Stimulated activated CD8-positive, alpha-beta memory T cell treated with anti-CD3 and anti-CD28 coated beads, Interleukin-15, amount 100 ng/mL, for 48 hours (primary cell): Measurements from ENCODE around the gene ZYX.
"Not testable (repeated sequence)": the region's sequence is repeated elsewhere in the genome, so short reads cannot be mapped to it uniquely, and the experiment has no call there.

ENCODE experiments used
- DNase-seq, 2 donors: peaks; one replicate each; pipeline ENCODE4 v3.0.0-alpha.2; 2020; ENCODE audit warnings: low read depth in 2 of 2

The ZYX gene

DNA sequence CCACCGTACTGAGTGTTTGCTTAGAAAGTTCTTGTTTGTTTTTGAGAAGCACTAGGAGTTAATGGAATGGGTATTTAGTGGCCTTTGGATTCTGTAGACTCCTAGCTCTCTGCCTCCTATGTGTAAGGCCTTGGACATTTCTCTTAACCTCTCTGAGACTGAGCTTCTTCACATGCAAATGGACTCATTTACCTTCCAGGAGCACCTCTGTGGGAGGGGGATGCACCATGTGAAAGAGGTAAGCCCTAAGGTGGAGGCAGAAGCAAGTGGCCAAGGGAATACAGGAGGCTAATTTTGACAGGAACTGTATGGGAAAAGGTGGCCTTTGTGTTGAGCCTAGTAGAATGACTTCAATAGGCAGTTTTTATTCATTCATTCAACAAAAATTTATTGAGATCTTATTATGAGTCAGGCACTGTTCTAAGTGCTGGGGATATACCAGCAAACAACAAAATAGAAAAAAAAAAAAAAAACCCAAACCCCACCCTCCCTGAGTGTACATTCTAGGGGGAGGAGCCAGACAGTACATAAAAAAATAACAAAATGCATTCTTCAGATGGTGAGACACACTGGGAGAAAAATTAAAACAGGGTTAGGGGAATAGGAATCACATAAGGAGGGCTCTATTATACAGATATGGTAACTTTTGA lies 36.7 kb downstream of the ZYX start:
- DNase-seq, result no peak

DNA sequence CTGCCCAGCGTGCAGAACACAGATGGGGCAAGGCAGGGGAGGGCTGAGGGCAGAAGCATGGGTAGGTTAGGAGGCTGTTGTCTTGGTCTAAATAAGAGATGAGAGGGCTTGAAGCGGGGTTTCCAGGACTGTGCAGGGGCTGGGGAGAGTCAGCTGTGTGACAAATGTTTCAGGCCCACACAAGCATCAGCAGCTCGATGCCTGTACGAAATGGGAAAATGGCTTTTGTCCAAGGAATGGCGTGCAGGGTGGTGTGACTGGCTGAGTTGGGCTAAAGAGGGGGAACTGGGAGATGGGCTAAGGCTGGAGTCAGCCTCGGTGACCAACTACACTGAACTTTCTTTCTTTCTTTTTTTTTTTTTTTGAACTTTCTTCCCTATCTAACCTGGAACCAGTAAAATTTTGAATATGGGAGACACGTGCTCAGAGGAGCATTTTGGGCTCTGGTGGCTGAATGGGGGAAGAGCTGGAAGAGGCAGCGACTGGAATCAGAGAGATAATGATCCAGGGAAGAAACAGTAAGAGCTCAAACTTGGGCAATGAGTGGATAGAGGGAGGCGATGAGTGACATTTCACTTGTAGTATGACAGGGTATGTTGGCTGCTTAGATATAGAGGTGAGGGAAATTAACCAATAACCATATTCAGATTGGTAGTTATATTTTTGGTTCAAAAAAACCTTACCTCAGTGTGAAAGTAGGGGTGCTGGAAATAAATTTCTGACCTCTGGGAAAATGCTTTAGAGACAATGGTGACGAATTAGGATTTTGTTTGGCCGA lies 37.7 kb downstream of the ZYX start:
- DNase-seq, result no peak

DNA sequence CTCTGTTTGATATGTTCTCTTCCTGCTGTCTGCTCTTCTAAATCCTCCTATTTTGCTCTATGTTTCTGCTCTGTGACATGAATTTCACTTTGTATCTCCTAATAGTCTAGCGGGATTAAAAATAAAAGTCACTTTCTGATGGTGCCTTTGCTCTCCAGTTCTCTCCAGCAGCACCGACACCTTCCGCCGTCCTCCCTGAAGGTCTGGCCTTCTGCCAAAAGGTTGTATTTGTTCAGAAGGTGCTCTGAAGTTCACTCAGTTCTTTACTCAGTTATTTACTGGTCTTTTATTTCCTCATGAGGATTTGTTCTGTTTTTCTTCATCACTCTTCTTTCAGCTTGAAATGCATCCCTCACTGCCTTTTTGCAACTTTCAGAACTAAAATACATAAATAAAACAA lies 38.7 kb downstream of the ZYX start:
- DNase-seq, result no peak

DNA sequence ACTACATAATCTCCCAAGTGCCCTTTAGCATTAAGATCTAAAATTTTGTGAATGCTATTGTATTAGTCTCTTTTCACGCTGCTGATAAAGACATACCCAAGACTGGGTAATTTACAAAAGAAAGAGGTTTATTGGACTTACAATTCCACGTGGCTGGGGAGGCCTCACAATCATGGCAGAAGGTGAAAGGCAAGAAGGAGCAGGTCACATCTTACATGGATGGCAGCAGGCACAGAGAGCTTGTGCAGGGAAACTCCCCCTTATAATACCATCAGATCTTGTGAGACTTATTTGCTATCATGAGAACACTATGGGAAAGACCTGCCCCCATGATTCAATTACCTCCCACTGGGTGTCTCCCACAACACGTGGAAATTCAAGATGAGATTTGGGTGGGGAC lies 39.5 kb downstream of the ZYX start:
- not testable (repeated sequence) for DNase-seq

DNA sequence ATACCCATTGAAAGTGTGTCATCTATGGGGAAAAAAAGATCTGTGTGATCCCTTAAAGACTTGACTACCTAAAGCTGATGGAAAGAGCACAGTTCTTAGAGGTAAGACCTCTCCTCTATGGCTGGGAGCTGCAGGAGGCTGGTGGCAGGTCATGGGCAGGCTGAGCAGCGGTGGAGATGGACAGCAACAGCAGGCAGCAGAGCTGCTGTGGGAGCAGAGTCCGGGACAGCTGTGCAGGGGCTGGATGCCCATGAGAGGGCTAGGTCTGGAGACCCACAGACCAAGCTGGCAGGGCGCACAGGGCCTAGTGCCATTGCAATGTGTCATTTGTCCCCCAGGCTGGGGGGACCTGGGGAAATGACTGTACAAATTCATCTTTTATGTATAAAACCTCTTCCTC lies 40.9 kb downstream of the ZYX start:
- DNase-seq, result no peak

DNA sequence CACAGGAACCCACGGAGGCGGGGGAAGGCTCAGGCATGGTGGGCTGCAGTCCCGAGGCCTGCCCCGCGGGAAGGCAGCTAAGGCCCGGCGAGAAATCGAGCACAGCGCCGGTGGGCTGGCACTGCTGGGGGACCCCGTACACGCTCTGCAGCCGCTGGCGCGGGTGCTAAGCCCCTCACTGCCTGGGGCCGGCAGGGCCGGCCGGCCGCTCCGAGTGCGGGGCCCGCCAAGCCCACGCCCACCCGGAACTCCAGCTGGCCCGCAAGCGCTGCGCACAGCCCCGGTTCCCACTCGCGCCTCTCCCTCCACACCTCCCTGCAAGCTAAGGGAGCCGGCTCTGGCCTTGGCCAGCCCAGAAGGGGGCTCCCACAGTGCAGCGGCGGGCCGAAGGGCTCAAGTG lies 43.3 kb downstream of the ZYX start:
- DNase-seq, result not testable (repeated sequence)

DNA sequence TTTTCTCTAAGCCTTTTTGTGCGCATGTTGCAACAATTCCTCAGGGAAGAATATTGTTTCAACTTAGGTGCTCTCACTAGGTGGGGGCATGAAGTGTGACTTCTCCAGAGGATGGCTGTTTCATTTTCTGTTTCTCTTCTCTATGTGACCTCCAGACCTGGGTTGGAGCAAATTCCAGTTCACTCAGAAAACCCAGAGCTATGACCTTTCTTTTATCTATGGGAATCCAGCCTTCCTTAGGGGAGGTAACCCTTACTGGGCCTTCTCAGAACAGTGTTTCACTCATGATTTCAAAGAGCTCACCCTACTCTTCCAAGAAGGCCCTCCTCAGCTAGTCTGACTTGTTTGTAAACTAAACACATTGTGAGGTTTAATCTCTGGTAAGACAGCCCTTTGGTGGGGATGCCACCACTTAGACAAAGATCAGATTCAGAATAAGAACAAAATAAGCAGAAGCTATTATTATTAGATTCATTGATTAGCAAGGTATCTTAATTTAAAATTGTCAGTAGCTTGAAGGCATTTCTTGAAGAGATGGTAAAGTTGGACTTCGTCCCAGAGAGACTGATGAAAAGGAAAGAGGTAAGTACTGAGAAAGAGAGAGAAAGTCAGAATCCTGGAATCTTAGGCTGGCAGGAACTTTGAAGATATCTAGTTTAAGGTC lies 45.5 kb downstream of the ZYX start:
- DNase-seq, result no peak

DNA sequence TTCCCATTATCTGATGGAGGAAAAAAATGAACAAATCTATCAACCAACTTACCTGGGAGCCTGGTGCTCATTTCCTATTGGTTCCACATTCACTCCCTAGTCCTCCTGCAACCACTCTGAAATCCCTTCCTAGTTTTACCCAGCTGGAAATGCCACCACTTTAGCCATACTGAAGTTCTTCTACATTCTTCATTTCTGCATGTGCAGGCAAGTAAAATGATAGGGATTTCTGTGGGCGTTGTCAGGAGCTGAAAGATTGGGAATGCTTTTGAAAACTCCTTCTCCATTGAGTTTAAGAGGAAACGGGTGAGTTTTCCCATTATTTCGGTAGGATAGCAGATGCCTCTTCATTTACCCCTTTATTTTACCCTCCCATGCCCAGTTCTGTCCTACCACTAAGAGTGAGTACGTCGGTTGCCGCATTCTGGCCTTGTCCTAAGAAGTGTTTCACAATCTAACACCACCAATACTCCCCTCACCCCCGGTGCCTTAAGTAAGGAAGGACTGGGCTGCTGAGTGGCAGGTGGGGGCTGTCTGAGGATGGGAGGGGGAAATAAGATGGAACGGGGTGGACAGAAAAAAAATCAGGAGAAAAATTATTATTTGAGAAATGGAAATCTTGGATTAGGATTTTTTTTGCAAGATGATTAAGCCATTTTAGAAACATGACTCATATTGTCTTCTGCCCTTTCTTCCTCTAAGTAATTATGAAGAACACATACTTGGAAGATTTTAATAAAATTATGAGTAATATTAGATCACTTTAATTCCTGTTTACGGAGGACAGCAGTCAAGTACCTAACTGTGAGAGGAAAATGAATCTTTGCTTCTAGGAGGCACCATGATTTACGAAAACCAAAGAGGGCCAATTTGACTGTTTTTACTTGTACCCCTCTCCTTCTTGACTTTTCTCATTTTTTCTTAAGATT lies 48.9 kb downstream of the ZYX start:
- no peak for DNase-seq

DNA sequence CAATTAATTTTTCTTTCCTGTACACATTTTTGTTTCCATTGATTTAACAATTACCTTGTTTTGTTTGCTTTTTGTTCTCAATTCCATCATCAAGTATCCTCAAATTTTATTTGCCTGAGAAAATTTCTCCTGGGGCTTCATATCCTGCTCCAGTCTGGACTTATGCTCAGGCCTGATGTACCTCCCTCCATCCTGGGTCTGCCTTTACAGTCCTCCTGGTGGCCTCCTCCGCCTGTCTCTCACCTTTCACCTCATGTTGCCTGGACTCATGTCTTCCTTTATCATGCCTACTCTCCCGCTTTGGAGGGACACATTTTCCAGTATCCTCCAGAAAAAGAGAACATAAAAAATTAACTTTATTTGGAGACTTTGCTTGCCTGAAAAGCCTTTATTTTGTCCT lies 50.0 kb downstream of the ZYX start:
- no peak for DNase-seq

DNA sequence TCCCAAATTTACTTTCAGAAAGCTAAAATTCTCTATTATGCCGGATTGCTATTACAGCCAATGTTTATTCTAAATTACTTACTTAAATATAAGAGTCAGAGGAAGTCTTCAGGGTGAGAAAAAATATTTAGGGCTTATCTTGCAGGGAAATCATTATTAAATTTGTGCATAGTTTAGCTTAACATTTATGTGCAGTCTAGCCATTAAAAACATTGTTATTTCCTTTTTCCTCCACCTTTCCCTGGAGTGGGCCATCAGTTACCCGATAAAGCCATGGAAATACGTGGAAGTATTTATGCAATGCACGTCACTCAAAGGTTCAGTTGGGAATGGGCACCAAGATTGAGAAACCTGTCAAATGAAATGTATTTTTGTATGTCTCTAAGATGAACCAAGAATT lies 52.6 kb downstream of the ZYX start:
- DNase-seq, result no peak

DNA sequence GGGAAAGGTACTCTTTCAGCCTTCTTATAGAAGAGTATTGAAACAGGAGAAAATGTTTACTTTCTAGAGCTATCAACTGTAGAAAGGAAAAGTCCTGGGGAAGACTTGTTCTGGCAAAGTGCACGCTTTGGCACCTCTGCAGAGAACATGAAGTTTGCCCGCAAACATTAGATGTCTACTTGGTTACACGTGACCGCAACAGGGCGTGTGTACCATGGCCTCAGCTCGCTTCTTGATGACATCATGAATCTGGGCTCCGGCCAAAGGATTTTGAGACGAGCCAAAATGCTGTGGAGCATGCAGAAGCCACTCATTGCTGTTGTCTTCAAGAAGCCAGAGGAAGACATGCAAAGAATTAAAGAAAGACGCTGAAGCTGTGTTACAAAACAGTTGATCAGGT lies 53.5 kb downstream of the ZYX start:
- DNase-seq, result no peak

DNA sequence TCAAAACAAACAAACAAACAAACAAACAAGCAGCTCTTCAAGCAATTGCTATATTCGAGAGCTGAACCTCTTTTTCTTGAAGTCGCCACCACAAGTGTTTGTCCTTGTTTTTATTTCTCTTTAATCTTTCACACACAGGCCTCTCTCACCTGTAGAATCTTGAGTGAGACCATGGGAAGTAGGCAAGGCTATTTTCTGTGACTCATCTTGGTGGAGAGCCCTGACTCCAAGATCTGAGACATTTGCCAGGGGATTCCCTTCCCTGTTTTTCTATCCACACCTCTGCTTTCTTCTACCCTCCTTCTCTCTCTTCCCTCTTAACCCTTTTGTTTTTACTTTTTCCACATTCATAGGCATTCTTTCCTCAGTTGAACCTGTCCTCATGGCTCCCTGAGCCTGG lies 54.1 kb downstream of the ZYX start:
- DNase-seq, result no peak

DNA sequence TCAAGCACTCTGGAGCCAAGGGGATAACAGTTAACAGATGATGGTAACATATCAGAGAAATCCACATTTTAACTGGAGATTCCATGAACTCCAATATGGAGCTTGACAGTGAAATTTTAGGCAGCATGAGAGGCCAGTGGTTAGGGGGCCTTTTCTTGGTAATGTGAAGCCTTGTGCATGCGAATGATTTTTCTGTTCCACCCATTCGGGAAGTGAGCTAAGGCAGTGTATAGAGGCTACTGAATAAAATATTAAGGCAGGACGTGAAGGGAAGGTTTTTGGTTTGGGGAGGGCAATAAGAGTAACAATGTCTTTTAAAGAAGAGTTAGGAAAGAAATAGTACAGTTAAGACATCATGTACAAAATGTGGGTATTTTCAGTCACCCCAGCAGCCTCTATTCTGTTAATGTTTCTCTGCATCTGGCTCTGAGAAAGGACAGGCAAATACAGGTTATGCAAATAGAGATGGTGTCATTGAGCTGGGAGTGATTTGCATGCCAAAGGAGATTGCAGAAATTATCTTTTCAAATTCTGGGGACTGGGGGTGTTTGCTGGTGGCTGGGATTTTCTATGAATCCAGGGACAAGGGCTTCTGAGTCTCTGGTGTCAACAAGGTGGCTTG lies 55.3 kb downstream of the ZYX start:
- no peak for DNase-seq

DNA sequence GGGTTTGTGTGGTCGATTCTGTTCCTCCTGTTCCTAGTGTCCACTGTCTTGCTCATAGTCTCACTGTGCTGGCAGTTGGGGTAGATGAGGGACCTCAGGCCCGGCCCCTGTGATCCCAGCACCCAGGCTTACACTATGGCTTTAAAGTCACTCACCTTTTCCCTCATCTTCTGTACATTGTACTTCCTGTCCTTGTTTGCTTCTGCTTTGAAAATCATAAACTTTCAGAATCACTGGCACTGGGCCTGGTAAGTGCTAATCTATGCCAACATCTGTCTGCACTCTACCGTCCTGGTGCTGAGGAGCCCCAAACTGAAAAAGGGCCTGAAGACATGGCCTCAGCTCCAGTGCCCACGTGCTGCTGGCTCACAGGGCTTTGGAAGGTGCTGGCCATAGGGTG lies 56.4 kb downstream of the ZYX start:
- no peak for DNase-seq

DNA sequence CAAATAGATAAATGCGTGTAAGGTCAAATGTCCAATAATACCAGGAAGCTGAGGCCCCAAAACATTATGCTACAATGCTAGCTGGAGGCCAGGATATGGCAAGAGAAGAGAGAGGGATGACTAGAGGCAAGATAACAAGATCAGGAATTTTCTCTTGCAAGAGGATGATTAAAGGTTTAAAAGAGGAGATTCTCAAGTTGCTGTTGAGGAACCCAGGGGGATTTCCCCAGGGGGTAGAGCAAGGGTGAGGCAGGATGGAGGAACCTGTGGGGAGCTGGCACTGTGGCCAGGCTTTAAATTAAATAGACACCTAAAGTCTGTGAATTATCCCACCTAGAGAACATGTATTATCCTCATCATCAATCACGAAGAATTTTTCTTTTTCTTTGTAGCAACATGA lies 58.7 kb downstream of the ZYX start:
- no peak for DNase-seq
